T47D (cell line): ENCODE measurements around the gene RFX4.

Experiments used
- DNase-seq, 2 experiments: peaks; one replicate each; pipeline versions ENCODE4 v3.0.0 to v3.0.0-alpha.2; 2011 to 2012; ENCODE audit warnings: low read depth in 1 of 2, low spot score in 1 of 2
- JUND ChIP-seq: IDR thresholded peaks from 2 replicates; pipeline ENCODE4 v1.6.1; 2012; ENCODE audit warnings: low read depth
- in situ Hi-C: cut with HindIII; loops from 2 replicates; pipeline ENCODE4 v1.10.0; 2016; ENCODE audit warnings: low sequenced_read_pairs, low pct_unique_long_range_greater_than_20kb

The RFX4 gene

GRCh38 chr12:106582641-106583230 lies at the start of gene RFX4:
Gene RFX4 (plus strand): TSS chr12:106583004. CDS start chr12:106583321, 317 bp downstream.
- in situ Hi-C loops: no loop called here
- TF ChIP-seq JUND: no peak
- DNase-seq: no peak

GRCh38 chr12:106541201-106541600 lies 41.6 kb upstream of the RFX4 start:
- DNase-seq: no peak
- in situ Hi-C loops: no loop called here
- no peak for TF ChIP-seq JUND

DNA sequence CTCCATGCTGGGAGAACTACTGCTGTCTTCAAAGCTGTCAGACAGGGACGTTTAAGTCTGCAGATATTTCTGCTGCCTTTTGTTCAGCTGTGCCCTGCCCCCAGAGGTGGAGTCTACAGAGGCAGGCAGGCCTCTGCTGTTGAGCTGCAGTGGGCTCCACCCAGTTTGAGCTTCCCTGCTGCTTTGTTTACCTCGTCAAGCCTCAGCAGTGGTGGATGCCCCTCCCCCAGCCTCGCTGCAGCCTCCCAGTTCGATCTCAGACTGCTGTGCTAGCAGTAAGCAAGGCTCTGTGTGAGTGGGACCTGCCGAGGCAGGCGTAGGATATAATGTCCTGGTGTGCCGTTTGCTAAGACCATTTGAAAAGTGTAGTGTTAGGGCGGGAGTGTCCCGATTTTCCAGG lies 31.4 kb upstream of the RFX4 start:
- in situ Hi-C loops: no loop called here
- peak in 1 of 2 experiments; percentile 66 for DNase-seq
- no peak for TF ChIP-seq JUND

DNA sequence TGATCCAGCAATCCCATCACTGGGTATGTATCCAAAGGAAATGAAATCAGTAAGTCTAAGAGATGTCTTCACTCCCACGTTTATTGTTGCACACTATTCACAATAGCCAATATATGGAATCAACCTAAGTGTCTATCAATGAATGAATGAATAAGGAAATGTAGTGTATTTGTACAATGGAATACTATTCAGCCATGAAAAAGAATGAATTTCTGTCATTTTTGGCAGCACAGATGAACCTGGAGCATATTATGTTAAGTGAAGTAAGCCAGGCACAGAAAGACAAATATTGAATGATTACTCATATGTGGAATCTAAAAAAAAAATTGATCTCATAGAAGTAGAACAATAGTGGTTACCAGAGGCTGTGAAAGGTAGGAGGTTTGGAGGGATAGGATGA lies 30.6 kb upstream of the RFX4 start:
- no peak for DNase-seq
- in situ Hi-C loops: no loop called here
- TF ChIP-seq JUND: no peak

DNA sequence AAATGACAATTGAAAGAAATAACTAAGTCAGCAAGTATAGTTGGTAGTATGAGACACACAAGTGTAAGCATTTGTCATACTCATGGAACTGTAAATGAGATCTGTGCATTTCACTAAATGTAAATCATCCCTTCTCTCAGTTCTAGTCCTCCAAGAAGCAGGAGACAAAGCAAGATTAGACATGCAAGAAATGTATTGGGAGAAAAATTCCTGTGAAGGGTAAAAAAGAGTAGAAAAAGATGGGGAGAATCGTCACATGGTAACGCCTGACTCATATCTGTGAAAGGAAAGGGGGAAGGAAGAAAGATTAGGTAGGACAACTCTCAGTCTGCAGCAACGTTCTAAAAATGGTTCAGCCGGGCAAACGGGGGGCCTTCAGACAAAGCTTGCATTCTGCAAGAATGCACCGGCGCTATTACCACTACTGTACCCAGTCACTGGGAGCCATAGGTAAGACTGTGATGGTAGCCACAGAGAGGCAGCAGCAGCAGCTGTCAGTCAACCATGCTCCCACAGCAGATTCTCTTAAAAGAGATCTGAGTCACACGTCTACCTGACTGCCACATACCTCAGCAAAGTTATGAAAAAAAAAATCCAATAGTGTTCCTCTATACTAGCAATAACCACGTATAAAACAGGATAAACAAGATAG lies 18.0 kb upstream of the RFX4 start:
- no peak for DNase-seq
- in situ Hi-C loops: no loop called here
- no peak for TF ChIP-seq JUND

- DNase-seq: no peak
- TF ChIP-seq JUND: no peak
- in situ Hi-C loops: no loop called here
Observed at GRCh38 chr12:106566771-106567170, 16.0 kb upstream of the RFX4 start.

- DNase-seq: no peak
- in situ Hi-C loops: no loop called here
- no peak for TF ChIP-seq JUND
Observed at GRCh38 chr12:106573239-106573638, 9.6 kb upstream of the RFX4 start.

DNA sequence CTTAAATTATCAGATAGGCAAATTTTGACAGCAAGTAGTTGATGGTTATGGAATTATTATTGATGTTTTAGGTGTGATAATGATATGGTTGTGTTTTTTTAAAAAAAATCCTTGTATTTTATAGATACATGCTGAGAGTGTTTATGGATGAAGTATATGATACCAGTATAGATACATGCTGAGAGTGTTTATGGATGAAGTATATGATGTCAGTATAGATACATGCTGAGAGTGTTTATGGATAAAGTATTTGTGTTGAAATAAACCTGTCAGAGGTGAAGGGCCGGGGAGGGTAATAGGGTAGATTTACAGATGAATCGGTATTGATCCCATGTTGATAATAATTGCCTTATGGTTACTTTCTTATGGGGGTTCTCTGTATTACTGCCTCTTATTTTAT lies 6.0 kb upstream of the RFX4 start:
- DNase-seq: no peak
- in situ Hi-C loops: no loop called here
- TF ChIP-seq JUND: no peak

DNA sequence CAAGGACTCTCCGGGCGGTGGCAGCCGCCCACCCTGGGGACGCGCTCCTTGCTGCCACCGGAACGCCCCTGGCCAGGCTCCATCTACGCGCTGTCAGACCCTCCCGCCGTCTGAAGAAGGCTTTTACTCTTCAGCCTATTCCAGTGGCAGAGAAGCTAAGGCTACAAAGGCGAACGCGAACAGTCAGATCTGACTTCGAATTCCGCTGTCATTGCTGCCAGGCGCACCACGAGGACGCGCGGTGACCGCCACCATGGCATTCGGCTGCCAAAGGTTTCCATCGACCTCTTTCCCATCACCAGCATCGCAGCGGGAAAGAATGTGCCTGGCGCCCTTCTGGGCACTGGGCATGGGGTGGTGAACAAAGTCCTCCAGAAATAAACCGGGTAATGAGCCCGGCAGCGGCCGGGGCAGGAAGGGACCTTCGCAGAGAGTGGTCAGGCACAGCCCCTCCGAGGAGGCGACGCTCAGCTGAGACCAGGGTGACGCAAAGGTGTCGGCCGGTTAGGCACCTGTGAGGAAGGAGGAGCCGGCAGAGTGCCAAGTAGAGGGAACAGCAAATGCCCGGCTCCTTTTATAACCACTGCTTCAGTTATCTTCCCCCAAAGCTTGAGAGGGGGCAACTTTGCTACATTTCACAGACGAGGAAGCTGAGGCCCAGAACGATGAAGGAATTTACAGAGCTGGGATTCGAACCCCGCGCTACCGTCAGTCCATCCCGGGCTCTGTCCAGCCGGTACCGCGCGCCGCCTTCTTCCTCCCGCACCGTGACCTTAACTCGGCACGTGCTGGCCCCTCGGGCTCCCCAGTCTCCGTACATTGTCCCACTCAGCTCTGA lies 1.9 kb upstream of the RFX4 start:
- no peak for DNase-seq
- in situ Hi-C loops: no loop called here
- TF ChIP-seq JUND: no peak

DNA sequence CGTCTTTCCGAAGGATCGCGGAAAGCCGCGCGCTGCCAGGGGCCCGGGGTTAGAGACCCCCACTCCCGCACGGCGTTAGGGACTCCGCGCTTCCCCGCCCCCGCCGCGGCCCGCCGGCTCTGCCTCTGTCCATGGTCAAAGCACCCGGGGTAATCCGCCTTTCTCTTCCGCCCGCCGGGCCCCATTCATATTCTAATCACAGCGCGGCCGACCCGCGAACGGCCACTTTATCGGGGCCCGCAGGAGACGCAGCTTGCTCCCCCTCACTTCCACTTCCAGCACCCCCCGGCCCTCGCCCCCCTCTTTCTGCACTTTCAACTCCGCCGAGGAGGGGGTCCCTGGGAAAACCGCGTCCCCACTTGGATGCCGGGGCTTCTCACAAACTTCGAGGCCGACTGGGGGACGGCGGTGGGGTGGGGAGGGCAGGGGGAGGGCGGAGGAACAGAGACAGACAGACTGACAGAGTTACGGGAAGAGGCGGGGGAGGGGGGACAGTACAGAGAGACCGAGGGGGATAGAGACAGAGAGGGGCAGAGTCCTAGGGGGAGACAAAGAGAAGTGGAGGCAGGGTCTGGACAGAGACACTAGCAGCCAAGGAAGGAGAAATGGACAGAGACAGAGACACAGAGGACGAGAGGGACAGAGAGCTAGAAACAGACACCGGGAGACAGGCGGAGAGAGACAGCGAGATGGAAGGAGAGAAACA lies 1.1 kb upstream of the RFX4 start:
- in situ Hi-C loops: no loop called here
- DNase-seq: no peak

GRCh38 chr12:106582249-106582591 lies 584 bp upstream of the RFX4 start:
- TF ChIP-seq JUND: no peak
- DNase-seq: no peak
- in situ Hi-C loops: no loop called here

More for the DNA sequence above, 1.1 kb upstream of the RFX4 start:
- no peak for TF ChIP-seq JUND

- no peak for TF ChIP-seq JUND
- in situ Hi-C loops: no loop called here
- DNase-seq: no peak
Observed at GRCh38 chr12:106583242-106584103, 669 bp downstream of the RFX4 start.
